Lower leg skin (tissue), 3 donors: ENCODE results near the gene LDAH.

Experiments used
- POLR2A ChIP-seq, 2 donors: fragments of 450-650 bp; IDR thresholded peaks; one replicate each; pipeline ENCODE4 v1.6.1; 2016 to 2017; ENCODE audit warnings: antibody characterized with exemption in 2 of 2, mild to moderate bottlenecking in 1 of 2, moderate library complexity in 1 of 2
- TF ChIP-seq, protein P1 (sequence below), 3 donors: fragments of 450-650 bp; IDR thresholded peaks; one replicate each; pipeline ENCODE4 v1.5.1; 2016; ENCODE audit warnings: antibody characterized with exemption in 3 of 3, mild to moderate bottlenecking in 3 of 3, moderate library complexity in 2 of 3

DNA sequence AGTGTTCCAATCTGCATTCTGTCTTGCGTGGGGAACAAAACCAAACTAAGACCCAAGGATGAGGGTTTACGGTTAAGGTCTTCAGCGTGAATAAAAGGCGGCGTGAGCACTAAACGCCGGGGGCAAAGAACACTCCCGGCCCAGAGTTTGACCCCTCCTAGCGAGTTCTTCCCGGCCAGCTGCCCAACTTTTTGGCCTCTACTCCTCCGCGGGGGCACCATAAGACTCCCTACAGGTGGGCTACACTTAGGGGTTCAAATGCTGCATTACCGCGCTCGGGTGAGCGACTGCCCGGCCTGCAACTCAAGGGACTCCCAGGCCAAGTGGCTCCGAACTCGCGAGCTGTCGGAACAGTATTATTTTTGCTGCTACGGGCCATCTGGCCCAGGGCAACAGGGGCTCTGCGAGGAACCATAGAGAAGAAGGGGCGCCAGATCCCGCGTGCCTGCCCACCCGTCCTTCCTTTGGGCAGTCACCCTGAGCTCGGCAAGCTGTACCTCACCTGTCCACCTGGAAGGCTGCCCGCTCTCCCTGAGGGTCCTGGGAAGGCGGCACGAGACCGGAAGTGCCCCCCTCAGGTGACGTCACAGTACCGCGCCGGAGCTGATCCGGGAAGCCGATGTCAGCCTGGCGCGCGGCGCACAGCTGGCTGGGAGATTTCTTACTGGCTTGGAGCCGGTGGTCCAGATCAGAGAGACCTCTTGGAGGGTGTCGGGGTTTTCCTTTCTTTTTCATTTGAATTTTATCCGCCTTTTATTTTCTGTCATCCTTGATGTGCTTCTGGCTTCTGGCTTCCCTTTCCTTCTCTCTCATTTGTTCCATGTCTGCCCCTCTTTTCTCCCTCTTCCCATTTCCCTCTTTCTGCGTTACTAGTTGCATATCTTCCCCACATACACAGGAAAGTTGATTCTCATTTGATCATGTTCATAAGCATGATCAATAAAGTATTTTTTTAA is at the start of gene LDAH:
- TF ChIP-seq, protein P1, sequence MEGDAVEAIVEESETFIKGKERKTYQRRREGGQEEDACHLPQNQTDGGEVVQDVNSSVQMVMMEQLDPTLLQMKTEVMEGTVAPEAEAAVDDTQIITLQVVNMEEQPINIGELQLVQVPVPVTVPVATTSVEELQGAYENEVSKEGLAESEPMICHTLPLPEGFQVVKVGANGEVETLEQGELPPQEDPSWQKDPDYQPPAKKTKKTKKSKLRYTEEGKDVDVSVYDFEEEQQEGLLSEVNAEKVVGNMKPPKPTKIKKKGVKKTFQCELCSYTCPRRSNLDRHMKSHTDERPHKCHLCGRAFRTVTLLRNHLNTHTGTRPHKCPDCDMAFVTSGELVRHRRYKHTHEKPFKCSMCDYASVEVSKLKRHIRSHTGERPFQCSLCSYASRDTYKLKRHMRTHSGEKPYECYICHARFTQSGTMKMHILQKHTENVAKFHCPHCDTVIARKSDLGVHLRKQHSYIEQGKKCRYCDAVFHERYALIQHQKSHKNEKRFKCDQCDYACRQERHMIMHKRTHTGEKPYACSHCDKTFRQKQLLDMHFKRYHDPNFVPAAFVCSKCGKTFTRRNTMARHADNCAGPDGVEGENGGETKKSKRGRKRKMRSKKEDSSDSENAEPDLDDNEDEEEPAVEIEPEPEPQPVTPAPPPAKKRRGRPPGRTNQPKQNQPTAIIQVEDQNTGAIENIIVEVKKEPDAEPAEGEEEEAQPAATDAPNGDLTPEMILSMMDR (IDR thresholded peaks at IDR 0.05), result no peak
- TF ChIP-seq POLR2A (IDR thresholded peaks at IDR 0.05), result no peak
